Caco-2 (cell line): ENCODE data around the gene PPP1R13L. TPM values are rescaled to one million over a fixed set of nuclear protein-coding genes. Genes with fewer than 3 reads are reported as not detected.
A peak's percentile ranks its signal among the peaks of the same experiment; 100 is the strongest.

Experiments used
- BruUV-seq: library from RNA; stranded (reverse); fragments of 400-500 nt; replicated peaks from 2 replicates; lab custom pipeline; 2021; lab: Mats Ljungman, UMichigan
- CTCF ChIA-PET: fragments of 300-600 bp; sonication (Branson Sonifier 250); formaldehyde crosslinking; loops from one replicate; lab custom pipeline; 2022; ENCODE audit warnings: antibody characterized with exemption; lab: Charles Lee
- POLR2A ChIA-PET: fragments of 300-600 bp; sonication (Branson Sonifier 250); formaldehyde crosslinking; loops from one replicate; lab custom pipeline; 2022; ENCODE audit warnings: antibody characterized with exemption; lab: Charles Lee
- DNase-seq, 2 experiments: peaks; one replicate each; pipeline versions ENCODE4 v3.0.0 to v3.0.0-alpha.2; 2020 to 2022
- H3K27me3 ChIP-seq: replicated peaks from 2 replicates; pipeline ENCODE4 v1.6.0; 2011; ENCODE audit warnings: low read length; ENCODE audit not compliant: control insufficient read depth, insufficient read depth
- H3K36me3 ChIP-seq: 2 replicates; pipeline ENCODE4 v1.5.1; 2011; ENCODE audit warnings: low read length; ENCODE audit not compliant: control insufficient read depth, insufficient read depth
- H3K4me1 ChIP-seq: fragments of 250-450 bp; sonication (Bioruptor Pico); 2 replicates; pipeline ENCODE4 v1.5.1; 2020; ENCODE audit warnings: mild to moderate bottlenecking
- H3K4me3 ChIP-seq: 2 replicates; pipeline ENCODE4 v1.5.1; 2011; ENCODE audit warnings: low read depth, mild to moderate bottlenecking, control low read depth, low read length
- H3K9me3 ChIP-seq: fragments of 250-450 bp; sonication (Bioruptor Pico); 2 replicates; pipeline ENCODE4 v1.5.1; 2020; ENCODE audit warnings: mild to moderate bottlenecking, moderate library complexity
- H3K27ac Mint-ChIP-seq: one replicate; pipeline ENCODE4 v1.8.0; 2022; ENCODE audit warnings: mixed read lengths; ENCODE audit not compliant: unreplicated experiment
- H3K27me3 Mint-ChIP-seq: one replicate; pipeline ENCODE4 v1.8.0; 2022; ENCODE audit warnings: mixed read lengths; ENCODE audit not compliant: insufficient read depth, unreplicated experiment
- H3K36me3 Mint-ChIP-seq: one replicate; pipeline ENCODE4 v1.8.0; 2022; ENCODE audit warnings: mild to moderate bottlenecking, mixed read lengths; ENCODE audit not compliant: insufficient read depth, unreplicated experiment
- H3K4me1 Mint-ChIP-seq: one replicate; pipeline ENCODE4 v1.8.0; 2022; ENCODE audit warnings: low read depth, mixed read lengths; ENCODE audit not compliant: unreplicated experiment
- H3K4me3 Mint-ChIP-seq: one replicate; pipeline ENCODE4 v1.8.0; 2022; ENCODE audit warnings: mild to moderate bottlenecking, moderate library complexity, mixed read lengths; ENCODE audit not compliant: unreplicated experiment
- H3K9me3 Mint-ChIP-seq: one replicate; pipeline ENCODE4 v1.8.0; 2022; ENCODE audit warnings: mixed read lengths; ENCODE audit not compliant: unreplicated experiment
- intact Hi-C: fragments of 100-400 bp; cut with micrococcal nuclease; formaldehyde crosslinking; loops from one replicate; pipeline ENCODE4 v1.10.0; 2022; ENCODE audit not compliant: unreplicated experiment
- total RNA-seq: library from RNA; stranded (reverse); gene quantifications from 2 replicates; pipeline ENCODE4 v1.2.3, GENCODE V29; 2022
- TF ChIP-seq, protein P1 (sequence below), 2 experiments: fragments of 200-600 bp in 1 of 2; IDR thresholded peaks; 1 replicate in 1 of 2; 2 replicates in 1 of 2; pipeline versions ENCODE4 v1.5.1 to v1.8.0; 2011 to 2022; ENCODE audit warnings: antibody characterized with exemption in 1 of 2, control low read depth in 1 of 2, inconsistent platforms in 1 of 2, low read depth in 1 of 2, low read length in 1 of 2, mild to moderate bottlenecking in 1 of 2, moderate library complexity in 1 of 2; ENCODE audit not compliant: insufficient read depth in 1 of 2, severe bottlenecking in 1 of 2, unreplicated experiment in 1 of 2

PPP1R13L gene
- total RNA-seq, 1 experiment from 2014 or later, result 65.8 TPM

DNA sequence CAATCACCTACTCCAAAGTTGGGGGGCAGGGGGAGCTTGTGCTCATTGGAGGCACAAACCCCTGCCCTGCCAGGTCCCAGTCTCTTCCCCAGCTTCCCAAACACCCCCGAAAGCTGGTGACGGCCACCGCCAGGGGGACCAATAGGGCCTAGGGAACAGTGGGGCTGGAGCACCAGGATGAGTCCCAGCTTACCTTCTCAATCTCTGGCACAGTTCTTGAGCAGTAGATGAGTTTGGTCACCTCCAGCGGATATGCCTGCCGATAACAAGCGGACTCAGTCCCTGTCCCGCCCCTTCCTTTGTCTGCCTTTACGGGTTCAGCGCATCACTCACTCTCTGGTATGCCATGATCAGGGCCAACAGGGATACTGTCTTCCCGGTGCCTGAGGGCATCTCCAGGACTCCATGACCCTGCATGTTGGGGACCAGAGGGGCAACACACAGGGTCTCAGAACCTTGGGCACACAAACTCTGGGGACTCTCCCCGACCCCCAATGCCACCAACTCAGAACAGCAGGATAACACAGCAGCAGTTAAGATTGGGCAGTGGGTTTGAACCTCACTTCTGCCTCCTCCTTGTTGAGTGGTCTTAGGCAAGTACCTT, 36.0 kb downstream of the PPP1R13L start:
- Mint-ChIP-seq H3K27ac (no peak overlapping the region), H3K36me3 (peaks cover 37% of the 10 kb centered on the region), H3K27me3 (no peaks in the 10 kb centered on the region), H3K4me3 (peak overlapping the region; percentile 38), H3K9me3 (no peaks in the 10 kb centered on the region), H3K4me1 (peaks cover 7% of the 10 kb centered on the region)
- Histone ChIP-seq H3K27me3 (no peaks in the 10 kb centered on the region), H3K4me3 (no peak overlapping the region), H3K36me3 (no peaks in the 10 kb centered on the region), H3K4me1 (no peaks in the 10 kb centered on the region), H3K9me3 (no peaks in the 10 kb centered on the region)
- DNase-seq, result no peak
- TF ChIP-seq, protein P1, sequence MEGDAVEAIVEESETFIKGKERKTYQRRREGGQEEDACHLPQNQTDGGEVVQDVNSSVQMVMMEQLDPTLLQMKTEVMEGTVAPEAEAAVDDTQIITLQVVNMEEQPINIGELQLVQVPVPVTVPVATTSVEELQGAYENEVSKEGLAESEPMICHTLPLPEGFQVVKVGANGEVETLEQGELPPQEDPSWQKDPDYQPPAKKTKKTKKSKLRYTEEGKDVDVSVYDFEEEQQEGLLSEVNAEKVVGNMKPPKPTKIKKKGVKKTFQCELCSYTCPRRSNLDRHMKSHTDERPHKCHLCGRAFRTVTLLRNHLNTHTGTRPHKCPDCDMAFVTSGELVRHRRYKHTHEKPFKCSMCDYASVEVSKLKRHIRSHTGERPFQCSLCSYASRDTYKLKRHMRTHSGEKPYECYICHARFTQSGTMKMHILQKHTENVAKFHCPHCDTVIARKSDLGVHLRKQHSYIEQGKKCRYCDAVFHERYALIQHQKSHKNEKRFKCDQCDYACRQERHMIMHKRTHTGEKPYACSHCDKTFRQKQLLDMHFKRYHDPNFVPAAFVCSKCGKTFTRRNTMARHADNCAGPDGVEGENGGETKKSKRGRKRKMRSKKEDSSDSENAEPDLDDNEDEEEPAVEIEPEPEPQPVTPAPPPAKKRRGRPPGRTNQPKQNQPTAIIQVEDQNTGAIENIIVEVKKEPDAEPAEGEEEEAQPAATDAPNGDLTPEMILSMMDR (IDR thresholded peaks at IDR 0.05; ENCODE audit: insufficient read depth in 1 of 2, low read depth in 1 of 2, low read length in 1 of 2, severe bottlenecking in 1 of 2, unreplicated experiment in 1 of 2), result no peak
- intact Hi-C loops, result no loop called here
- POLR2A ChIA-PET, result no interaction called here
- no TSS peak for BruUV-seq
- CTCF ChIA-PET, result interaction anchor here (1.4 kb wide), 1 partner anchor 35 kb away, joined by 3 read pairs; no protein-coding TSS in a partner anchor

DNA sequence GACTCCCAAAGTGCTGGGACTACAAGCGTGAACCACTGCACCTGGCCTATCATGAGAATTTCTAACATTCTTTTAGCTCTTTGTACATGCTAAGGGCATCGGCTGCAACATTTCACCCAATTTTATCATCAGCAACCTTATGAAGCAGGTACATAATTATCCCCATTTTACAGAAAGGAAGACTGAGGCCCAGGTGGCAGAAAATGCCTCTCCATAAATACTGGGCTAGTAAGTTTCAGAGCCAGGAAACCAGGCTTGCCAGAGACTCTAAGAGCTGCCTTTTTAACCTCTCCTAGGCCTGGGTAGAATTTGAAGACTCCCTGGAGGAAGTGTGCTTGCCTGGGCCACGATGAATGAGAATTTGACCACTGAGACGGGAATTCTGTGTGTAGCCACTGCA, 36.7 kb downstream of the PPP1R13L start:
- ChIA-PET CTCF (interaction anchor here (1.4 kb wide), 1 partner anchor 36 kb away, joined by 3 read pairs; no protein-coding TSS in a partner anchor), POLR2A (no interaction called here)
- intact Hi-C loops, result no loop called here
- Histone ChIP-seq H3K4me1 (no peaks in the 10 kb centered on the region), H3K36me3 (no peaks in the 10 kb centered on the region), H3K27me3 (no peaks in the 10 kb centered on the region), H3K4me3 (no peak overlapping the region), H3K9me3 (no peaks in the 10 kb centered on the region)
- Mint-ChIP-seq H3K36me3 (peaks cover 37% of the 10 kb centered on the region), H3K27me3 (no peaks in the 10 kb centered on the region), H3K4me1 (peaks cover 7% of the 10 kb centered on the region), H3K9me3 (no peaks in the 10 kb centered on the region), H3K27ac (no peak overlapping the region), H3K4me3 (no peak overlapping the region)
- no peak for DNase-seq
- no TSS peak for BruUV-seq
- TF ChIP-seq, protein P1 (IDR thresholded peaks at IDR 0.05; ENCODE audit: insufficient read depth in 1 of 2, low read depth in 1 of 2, low read length in 1 of 2, severe bottlenecking in 1 of 2, unreplicated experiment in 1 of 2), result no peak

DNA sequence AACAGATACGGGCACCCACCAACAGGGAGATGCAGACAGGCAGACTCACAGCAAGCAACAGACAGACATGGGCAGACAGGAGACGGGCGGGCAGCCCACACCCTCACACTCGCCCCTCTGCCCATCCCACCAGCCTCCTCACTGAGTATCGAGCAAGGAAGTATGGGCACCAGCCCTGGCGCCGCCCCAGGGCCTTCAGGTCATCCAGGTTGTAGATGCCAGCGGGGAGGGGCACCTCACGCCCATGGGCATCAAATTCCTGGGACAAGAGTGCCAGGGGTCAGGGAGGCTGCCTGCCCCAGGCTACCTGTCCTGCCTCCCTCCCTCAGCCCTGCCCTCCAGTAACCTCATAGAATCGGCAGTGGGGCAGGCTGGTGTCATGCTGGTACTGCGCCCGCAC, 40.2 kb downstream of the PPP1R13L start:
- Mint-ChIP-seq H3K4me1 (no peaks in the 10 kb centered on the region), H3K27me3 (no peaks in the 10 kb centered on the region), H3K9me3 (no peaks in the 10 kb centered on the region), H3K36me3 (peaks cover 44% of the 10 kb centered on the region), H3K27ac (no peak overlapping the region), H3K4me3 (no peak overlapping the region)
- Histone ChIP-seq H3K36me3 (no peaks in the 10 kb centered on the region; the same call in none of the 2 replicates), H3K27me3 (no peaks in the 10 kb centered on the region), H3K4me3 (no peak overlapping the region), H3K9me3 (no peaks in the 10 kb centered on the region), H3K4me1 (no peaks in the 10 kb centered on the region)
- intact Hi-C loops, result no loop called here
- TF ChIP-seq, protein P1 (IDR thresholded peaks at IDR 0.05; ENCODE audit: insufficient read depth in 1 of 2, low read depth in 1 of 2, low read length in 1 of 2, severe bottlenecking in 1 of 2, unreplicated experiment in 1 of 2), result no peak
- ChIA-PET CTCF (no interaction called here), POLR2A (no interaction called here)
- no TSS peak for BruUV-seq
- DNase-seq, result no peak
